PC-3 (cell line): ENCODE data around the gene IFIT3. TPM values are rescaled to one million over a fixed set of nuclear protein-coding genes. Genes with fewer than 3 reads are reported as not detected.

Experiments
- ATAC-seq: fragments of 200-7000 bp; cut with Tn5 transposase; 2 replicates; pipeline ENCODE4 v1.9.1; 2020; ENCODE audit warnings: mild to moderate bottlenecking, moderate library complexity
- BruUV-seq: library from RNA; stranded (reverse); fragments of 400-500 nt; replicated peaks from 2 replicates; lab custom pipeline; 2021; lab: Mats Ljungman, UMichigan
- CTCF ChIA-PET: fragments of 300-600 bp; sonication (Branson Sonifier 250); formaldehyde crosslinking; loops from one replicate; lab custom pipeline; 2022; ENCODE audit warnings: antibody characterized with exemption; lab: Charles Lee
- POLR2A ChIA-PET: fragments of 300-600 bp; sonication (Branson Sonifier 250); formaldehyde crosslinking; loops from one replicate; lab custom pipeline; 2022; ENCODE audit warnings: antibody characterized with exemption; ENCODE audit not compliant: unreplicated experiment; lab: Charles Lee
- DNase-seq: peaks from one replicate; pipeline ENCODE4 v3.0.0-alpha.2; 2015
- H2AFZ ChIP-seq: fragments of 300-600 bp; sonication (generic); 2 replicates; pipeline ENCODE4 v1.6.0; 2016; ENCODE audit warnings: antibody characterized with exemption, low read length
- H3F3A ChIP-seq: fragments of 300-600 bp; sonication (generic); one replicate; pipeline ENCODE4 v1.6.0; 2017; ENCODE audit warnings: antibody characterized with exemption, low read length, control low read depth, mild to moderate bottlenecking; ENCODE audit not compliant: unreplicated experiment
- H3K27ac ChIP-seq: fragments of 300-600 bp; sonication (generic); 2 replicates; pipeline ENCODE4 v1.5.1; 2016; ENCODE audit warnings: mild to moderate bottlenecking, low read length
- H3K27me3 ChIP-seq: fragments of 300-600 bp; sonication (generic); 2 replicates; pipeline ENCODE4 v1.6.1; 2016; ENCODE audit warnings: low read length, mixed read lengths
- H3K36me3 ChIP-seq: fragments of 300-600 bp; sonication (generic); 2 replicates; pipeline ENCODE4 v1.6.1; 2016; ENCODE audit warnings: low read depth, mixed run types, low read length, mixed read lengths
- H3K4me1 ChIP-seq: fragments of 300-600 bp; sonication (generic); 2 replicates; pipeline ENCODE4 v1.5.1; 2016; ENCODE audit warnings: low read length; ENCODE audit not compliant: insufficient read depth
- H3K4me2 ChIP-seq: fragments of 300-600 bp; sonication (generic); 2 replicates; pipeline ENCODE4 v1.6.0; 2016; ENCODE audit warnings: low read length
- H3K4me3 ChIP-seq: fragments of 300-600 bp; sonication (generic); 2 replicates; pipeline ENCODE4 v1.5.1; 2016; ENCODE audit warnings: mild to moderate bottlenecking, low read length, mixed read lengths
- H3K79me2 ChIP-seq: fragments of 300-600 bp; sonication (generic); 2 replicates; pipeline ENCODE4 v1.6.1; 2017; ENCODE audit warnings: low read length, mixed read lengths
- H3K9ac ChIP-seq: fragments of 300-600 bp; sonication (generic); 2 replicates; pipeline ENCODE4 v1.6.0; 2016; ENCODE audit warnings: mild to moderate bottlenecking, low read length
- H3K9me2 ChIP-seq: fragments of 300-600 bp; sonication (generic); replicated peaks from 2 replicates; pipeline ENCODE4 v1.6.1; 2016; ENCODE audit warnings: mixed run types, low read length, mixed read lengths
- H3K9me3 ChIP-seq: fragments of 300-600 bp; sonication (generic); 2 replicates; pipeline ENCODE4 v1.6.1; 2016; ENCODE audit warnings: low read length, mixed read lengths
- H4K20me1 ChIP-seq: fragments of 300-600 bp; sonication (generic); 2 replicates; pipeline ENCODE4 v1.6.1; 2016; ENCODE audit warnings: low read length, mixed read lengths
- CTCF ChIP-seq: fragments of 300-600 bp; sonication (generic); conservative IDR thresholded peaks from 2 replicates; pipeline ENCODE4 v1.5.1; 2017; ENCODE audit warnings: antibody characterized with exemption, low read depth, mild to moderate bottlenecking, low read length
- EZH2 ChIP-seq: fragments of 300-600 bp; sonication (generic); IDR thresholded peaks from one replicate; pipeline ENCODE4 v1.6.1; 2017; ENCODE audit warnings: antibody characterized with exemption, mild to moderate bottlenecking, low read length; ENCODE audit not compliant: unreplicated experiment
- EZH2phosphoT487 ChIP-seq: fragments of 300-600 bp; sonication (generic); IDR thresholded peaks from 2 replicates; pipeline ENCODE4 v1.6.1; 2018; ENCODE audit warnings: mild to moderate bottlenecking, antibody characterized with exemption, low read length, borderline replicate concordance
- intact Hi-C: fragments of 100-400 bp; cut with micrococcal nuclease; formaldehyde crosslinking; loops from 2 replicates; pipeline ENCODE4 v1.9.0; 2023
- total RNA-seq: library from RNA; depleted of rRNA; stranded (reverse); fragments of >200 nt; gene quantifications from 2 replicates; pipeline ENCODE4 v1.2.3, GENCODE V29; 2014

IFIT3 gene
- total RNA-seq, 1 experiment from 2014 or later = 5.0 TPM

GRCh38 chr10:89363729-89364442 lies 36.1 kb downstream of the IFIT3 start:
- no peaks in the 10 kb centered on the region for H4K20me1 ChIP-seq
- DNase-seq = no peak
- no peak overlapping the region for H3K4me2 ChIP-seq
- TF ChIP-seq EZH2phosphoT487 (no peak), EZH2 (no peak), CTCF (no peak)
- ATAC-seq = no peak
- no peak overlapping the region for H3K27ac ChIP-seq
- no peak overlapping the region for H3K4me3 ChIP-seq
- H3F3A ChIP-seq = no peaks in the 10 kb centered on the region
- CTCF ChIA-PET = no interaction called here
- intact Hi-C loops = no loop called here
- H3K36me3 ChIP-seq = no peaks in the 10 kb centered on the region
- H3K9ac ChIP-seq = no peak overlapping the region
- no peaks in the 10 kb centered on the region for H3K79me2 ChIP-seq
- no peaks in the 10 kb centered on the region; the same call in 1 of the 2 replicates for H3K4me1 ChIP-seq
- H2AFZ ChIP-seq = no peak overlapping the region
- no peaks in the 10 kb centered on the region for H3K9me3 ChIP-seq
- POLR2A ChIA-PET = interaction anchor here (0.6 kb wide), 1 partner anchor 138 kb away, joined by 3 read pairs; no protein-coding TSS in a partner anchor
- H3K9me2 ChIP-seq = no peaks in the 10 kb centered on the region
- H3K27me3 ChIP-seq = no peaks in the 10 kb centered on the region
- no TSS peak for BruUV-seq

DNA sequence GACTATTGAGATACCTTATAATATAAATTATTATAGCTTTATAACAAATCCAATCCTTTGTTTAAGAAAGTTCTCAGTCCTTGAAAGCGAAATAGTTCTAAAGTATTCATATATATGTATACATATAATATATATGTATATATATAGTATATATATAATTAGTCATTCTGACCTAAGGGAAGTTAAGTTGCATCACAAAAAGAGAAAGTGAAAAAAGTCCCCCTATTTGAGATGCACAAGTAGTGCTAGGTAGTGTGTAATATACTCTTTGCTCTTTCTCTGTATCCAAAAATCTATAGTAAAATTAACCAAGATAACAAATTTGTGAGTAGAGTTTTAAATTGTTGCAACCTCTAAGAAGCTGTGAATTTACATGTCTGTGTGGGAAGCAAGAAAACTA lies 36.7 kb downstream of the IFIT3 start:
- Histone ChIP-seq H4K20me1 (no peaks in the 10 kb centered on the region), H3K4me1 (peaks cover 6% of the 10 kb centered on the region), H2AFZ (no peak overlapping the region), H3K4me2 (no peak overlapping the region), H3K79me2 (no peaks in the 10 kb centered on the region), H3K36me3 (no peaks in the 10 kb centered on the region), H3K4me3 (no peak overlapping the region), H3K9me2 (no peaks in the 10 kb centered on the region), H3K27me3 (no peaks in the 10 kb centered on the region), H3K9ac (no peak overlapping the region), H3K9me3 (no peaks in the 10 kb centered on the region), H3K27ac (no peak overlapping the region), H3F3A (no peaks in the 10 kb centered on the region)
- POLR2A ChIA-PET = interaction anchor here (0.6 kb wide), 1 partner anchor 101 kb away, joined by 3 read pairs; no protein-coding TSS in a partner anchor
- intact Hi-C loops = no loop called here
- ATAC-seq (no peak), DNase-seq (no peak)
- no TSS peak for BruUV-seq
- CTCF ChIA-PET = no interaction called here
- TF ChIP-seq EZH2phosphoT487 (no peak), EZH2 (no peak), CTCF (no peak)

GRCh38 chr10:89367529-89367928 lies 39.7 kb downstream of the IFIT3 start:
- Histone ChIP-seq H3K36me3 (no peaks in the 10 kb centered on the region), H3K27ac (no peak overlapping the region), H3K4me1 (peaks cover 15% of the 10 kb centered on the region), H3K4me2 (no peak overlapping the region), H3K27me3 (no peaks in the 10 kb centered on the region), H3K4me3 (no peak overlapping the region), H3K9me3 (no peaks in the 10 kb centered on the region), H3K79me2 (no peaks in the 10 kb centered on the region), H3K9ac (no peak overlapping the region), H3F3A (no peaks in the 10 kb centered on the region), H2AFZ (no peak overlapping the region), H3K9me2 (no peaks in the 10 kb centered on the region), H4K20me1 (no peaks in the 10 kb centered on the region)
- TF ChIP-seq EZH2phosphoT487 (no peak), CTCF (no peak), EZH2 (no peak)
- ChIA-PET CTCF (no interaction called here), POLR2A (no interaction called here)
- intact Hi-C loops = no loop called here
- DNase-seq = no peak
- ATAC-seq = no peak
- no TSS peak for BruUV-seq
